Upper lobe of right lung (tissue), 1 donor: ENCODE measurements around the gene TRPM4. TPM values are rescaled to one million over a fixed set of nuclear protein-coding genes. Genes with fewer than 3 reads are reported as not detected.
"Not testable (repeated sequence)": the region's sequence is repeated elsewhere in the genome, so short reads cannot be mapped to it uniquely, and the experiment has no call there.

ENCODE experiments used
- ATAC-seq: fragments of 200-7000 bp; cut with Tn5 transposase; one replicate; pipeline ENCODE4 v1.9.1; 2020; ENCODE audit warnings: mild to moderate bottlenecking, moderate library complexity
- DNase-seq: peaks from one replicate; pipeline ENCODE4 v3.0.0-alpha.2; 2020
- H3K27ac ChIP-seq: fragments of 200-600 bp; one replicate; pipeline ENCODE4 v1.8.0; 2022
- H3K27me3 ChIP-seq: fragments of 200-600 bp; one replicate; pipeline ENCODE4 v1.8.0; 2022; ENCODE audit warnings: mild to moderate bottlenecking
- H3K36me3 ChIP-seq: fragments of 200-600 bp; one replicate; pipeline ENCODE4 v1.8.0; 2022
- H3K4me1 ChIP-seq: fragments of 200-600 bp; one replicate; pipeline ENCODE4 v1.8.0; 2022
- H3K4me3 ChIP-seq: fragments of 200-600 bp; one replicate; pipeline ENCODE4 v1.8.0; 2022; ENCODE audit warnings: mild to moderate bottlenecking
- H3K9me3 ChIP-seq: fragments of 200-600 bp; one replicate; pipeline ENCODE4 v1.8.0; 2022
- intact Hi-C: fragments of 100-400 bp; cut with DNase I; formaldehyde crosslinking; loops from one replicate; pipeline ENCODE4 v1.11.0; 2022
- total RNA-seq: library from RNA; stranded (reverse); fragmentation: NEBNext Ultra II Directional; extraction: Animal tissue kit (Norgen Biotek cat#: 25700); gene quantifications from one replicate; pipeline ENCODE4 v1.2.1, GENCODE V29; 2021
- TF ChIP-seq, protein P1 (sequence below): fragments of 200-600 bp; IDR thresholded peaks from one replicate; pipeline ENCODE4 v1.8.0; 2022; ENCODE audit warnings: antibody characterized with exemption
- donor health status: DM: no; HTN: yes; CAD: no; lungs with severe emphysema.

TRPM4 gene
- total RNA-seq, 1 donor from 2014 or later: 44.3 TPM

DNA sequence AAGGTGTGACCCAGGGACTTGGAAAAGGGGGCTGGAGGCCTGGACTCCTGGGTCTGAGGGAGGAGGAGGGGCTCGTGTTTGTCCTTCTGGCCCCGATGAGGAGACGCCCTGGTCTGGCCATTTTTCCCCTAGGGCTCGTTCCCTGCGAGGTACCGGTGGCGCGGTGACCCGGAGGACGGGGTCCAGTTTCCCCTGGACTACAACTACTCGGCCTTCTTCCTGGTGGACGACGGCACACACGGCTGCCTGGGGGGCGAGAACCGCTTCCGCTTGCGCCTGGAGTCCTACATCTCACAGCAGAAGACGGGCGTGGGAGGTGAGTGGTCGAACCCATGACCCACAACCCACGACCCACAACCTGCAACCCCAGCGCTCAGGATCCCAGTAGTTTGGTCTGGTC, 10.8 kb downstream of the TRPM4 start:
- TF ChIP-seq, protein P1, sequence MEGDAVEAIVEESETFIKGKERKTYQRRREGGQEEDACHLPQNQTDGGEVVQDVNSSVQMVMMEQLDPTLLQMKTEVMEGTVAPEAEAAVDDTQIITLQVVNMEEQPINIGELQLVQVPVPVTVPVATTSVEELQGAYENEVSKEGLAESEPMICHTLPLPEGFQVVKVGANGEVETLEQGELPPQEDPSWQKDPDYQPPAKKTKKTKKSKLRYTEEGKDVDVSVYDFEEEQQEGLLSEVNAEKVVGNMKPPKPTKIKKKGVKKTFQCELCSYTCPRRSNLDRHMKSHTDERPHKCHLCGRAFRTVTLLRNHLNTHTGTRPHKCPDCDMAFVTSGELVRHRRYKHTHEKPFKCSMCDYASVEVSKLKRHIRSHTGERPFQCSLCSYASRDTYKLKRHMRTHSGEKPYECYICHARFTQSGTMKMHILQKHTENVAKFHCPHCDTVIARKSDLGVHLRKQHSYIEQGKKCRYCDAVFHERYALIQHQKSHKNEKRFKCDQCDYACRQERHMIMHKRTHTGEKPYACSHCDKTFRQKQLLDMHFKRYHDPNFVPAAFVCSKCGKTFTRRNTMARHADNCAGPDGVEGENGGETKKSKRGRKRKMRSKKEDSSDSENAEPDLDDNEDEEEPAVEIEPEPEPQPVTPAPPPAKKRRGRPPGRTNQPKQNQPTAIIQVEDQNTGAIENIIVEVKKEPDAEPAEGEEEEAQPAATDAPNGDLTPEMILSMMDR: no peak
- intact Hi-C loops: no loop called here
- no peak for ATAC-seq
- H3K27ac ChIP-seq: no peak overlapping the region
- H3K36me3 ChIP-seq: peaks cover 47% of the 10 kb centered on the region
- no peaks in the 10 kb centered on the region for H3K9me3 ChIP-seq
- no peak for DNase-seq
- H3K4me1 ChIP-seq: peaks cover 14% of the 10 kb centered on the region
- H3K4me3 ChIP-seq: no peak overlapping the region
- H3K27me3 ChIP-seq: no peaks in the 10 kb centered on the region

DNA sequence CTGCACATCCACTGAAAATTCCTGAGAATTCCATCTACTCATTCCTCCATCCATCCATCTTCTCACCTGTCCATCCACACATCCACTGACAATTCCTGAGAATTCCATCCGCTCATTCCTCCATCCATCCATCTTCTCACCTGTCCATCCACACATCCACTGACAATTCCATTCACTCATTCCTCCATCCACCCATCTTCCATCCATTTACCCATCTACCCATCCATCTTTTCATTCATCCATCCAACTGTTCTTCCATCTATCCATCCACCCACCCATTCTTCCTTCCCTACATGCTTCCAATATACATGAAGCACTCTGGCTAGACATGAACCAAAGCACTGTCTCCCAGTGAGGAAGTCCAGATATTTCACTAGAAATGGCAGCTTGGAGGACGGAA, 15.6 kb downstream of the TRPM4 start:
- DNase-seq (no peak), ATAC-seq (no peak)
- Histone ChIP-seq H3K4me3 (no peak overlapping the region), H3K9me3 (no peaks in the 10 kb centered on the region), H3K27ac (no peak overlapping the region), H3K27me3 (no peaks in the 10 kb centered on the region), H3K4me1 (no peaks in the 10 kb centered on the region), H3K36me3 (peaks cover 54% of the 10 kb centered on the region)
- intact Hi-C loops: no loop called here
- TF ChIP-seq, protein P1: no peak

DNA sequence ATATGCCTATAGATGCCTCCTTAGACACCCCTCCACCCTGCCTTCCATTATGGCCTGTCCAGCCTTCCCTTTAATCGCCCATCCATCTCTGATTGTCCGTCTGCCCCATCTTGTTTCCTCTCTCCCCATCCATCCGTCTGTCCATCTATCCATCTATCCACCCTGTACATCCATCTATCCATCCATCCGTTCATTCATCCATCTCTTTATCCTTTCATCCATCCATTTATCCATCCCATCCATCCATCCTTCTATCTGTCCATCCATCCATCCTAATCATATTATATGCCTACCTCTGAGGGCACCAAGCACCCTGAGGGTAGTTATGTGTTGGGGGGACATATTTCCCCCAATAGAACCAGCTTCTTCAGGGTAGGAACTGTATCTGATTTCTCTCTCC, 23.1 kb downstream of the TRPM4 start:
- Histone ChIP-seq H3K4me1 (no peaks in the 10 kb centered on the region), H3K27ac (no peak overlapping the region), H3K9me3 (no peaks in the 10 kb centered on the region), H3K36me3 (no peaks in the 10 kb centered on the region), H3K27me3 (no peaks in the 10 kb centered on the region), H3K4me3 (no peak overlapping the region)
- intact Hi-C loops: no loop called here
- DNase-seq: no peak
- ATAC-seq: no peak
- TF ChIP-seq, protein P1: no peak

DNA sequence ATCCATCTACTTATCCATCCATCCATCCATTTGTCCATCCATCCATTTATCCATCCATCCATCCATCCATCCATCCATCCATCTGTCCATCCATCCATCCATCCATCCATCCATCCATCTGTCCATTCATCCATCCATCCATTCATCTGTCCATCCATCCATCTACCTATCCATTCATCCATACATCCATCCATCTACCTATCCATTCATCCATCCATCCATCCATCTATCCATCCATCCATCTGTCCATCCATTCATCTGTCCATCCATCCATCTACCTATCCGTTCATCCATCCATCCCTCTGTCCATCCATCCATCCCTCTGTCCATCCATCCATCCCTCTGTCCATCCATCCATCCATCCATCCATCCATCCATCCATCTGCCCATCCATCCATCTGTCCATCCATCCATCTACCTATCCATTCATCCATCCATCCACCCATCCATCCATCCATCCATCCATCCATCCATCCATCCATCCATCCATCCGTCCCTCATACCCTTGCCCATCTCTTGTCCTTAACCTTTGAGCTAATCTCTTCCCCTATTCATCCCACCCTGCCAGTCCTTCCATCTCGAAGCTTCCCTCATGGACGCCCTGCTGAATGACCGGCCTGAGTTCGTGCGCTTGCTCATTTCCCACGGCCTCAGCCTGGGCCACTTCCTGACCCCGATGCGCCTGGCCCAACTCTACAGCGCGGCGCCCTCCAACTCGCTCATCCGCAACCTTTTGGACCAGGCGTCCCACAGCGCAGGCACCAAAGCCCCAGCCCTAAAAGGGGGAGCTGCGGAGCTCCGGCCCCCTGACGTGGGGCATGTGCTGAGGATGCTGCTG, 24.6 kb downstream of the TRPM4 start:
- peaks cover 13% of the 10 kb centered on the region for H3K36me3 ChIP-seq
- peak; percentile 12 for ATAC-seq
- H3K9me3 ChIP-seq, H3K27me3 ChIP-seq, intact Hi-C loops, H3K4me3 ChIP-seq, H3K27ac ChIP-seq, H3K4me1 ChIP-seq: not testable (repeated sequence)
- peak; percentile 46 for DNase-seq

DNA sequence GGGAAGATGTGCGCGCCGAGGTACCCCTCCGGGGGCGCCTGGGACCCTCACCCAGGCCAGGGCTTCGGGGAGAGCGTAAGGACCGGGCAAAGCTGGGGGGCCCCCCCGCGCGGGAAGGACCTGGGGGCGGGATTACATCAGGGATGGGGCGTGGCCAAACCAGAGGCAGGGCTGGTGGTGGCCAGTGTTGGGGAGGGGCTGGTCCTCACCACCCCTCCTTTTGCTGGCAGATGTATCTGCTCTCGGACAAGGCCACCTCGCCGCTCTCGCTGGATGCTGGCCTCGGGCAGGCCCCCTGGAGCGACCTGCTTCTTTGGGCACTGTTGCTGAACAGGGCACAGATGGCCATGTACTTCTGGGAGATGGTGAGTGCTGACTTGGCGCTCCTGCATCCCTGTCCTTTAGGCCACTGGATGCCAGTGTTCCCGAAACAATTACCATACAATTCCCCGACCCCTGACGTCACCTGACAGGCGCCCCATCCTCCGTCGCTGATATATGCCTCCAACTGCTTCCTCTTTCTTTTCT, 25.3 kb downstream of the TRPM4 start:
- Histone ChIP-seq H3K27me3 (no peaks in the 10 kb centered on the region), H3K36me3 (peaks cover 15% of the 10 kb centered on the region), H3K4me3 (no peak overlapping the region), H3K4me1 (no peaks in the 10 kb centered on the region), H3K9me3 (no peaks in the 10 kb centered on the region), H3K27ac (no peak overlapping the region)
- DNase-seq (no peak), ATAC-seq (peak; percentile 39)
- TF ChIP-seq, protein P1: no peak
- intact Hi-C loops: no loop called here

DNA sequence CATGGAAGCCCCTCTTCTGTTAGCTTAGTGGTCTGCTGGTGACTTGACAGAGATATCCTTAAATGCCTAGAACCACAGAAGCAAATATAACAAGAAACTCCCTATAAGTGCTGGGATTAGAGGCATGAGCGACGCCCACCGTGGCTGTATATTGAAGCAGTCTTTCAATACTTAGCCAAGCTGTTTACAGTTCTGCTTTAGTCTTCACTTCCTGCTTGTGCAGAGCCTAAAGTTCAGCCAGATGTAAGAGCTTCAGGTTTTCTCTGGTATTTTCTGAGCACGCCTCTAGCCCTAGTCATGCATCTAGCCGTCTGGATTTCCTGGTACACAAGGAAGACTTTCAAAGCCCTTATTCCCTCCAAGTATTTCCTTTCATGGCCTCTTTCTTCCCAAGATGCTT, 28.5 kb downstream of the TRPM4 start:
- Histone ChIP-seq H3K27ac (no peak overlapping the region), H3K4me3 (no peak overlapping the region), H3K9me3 (no peaks in the 10 kb centered on the region), H3K27me3 (no peaks in the 10 kb centered on the region), H3K4me1 (peaks cover 7% of the 10 kb centered on the region), H3K36me3 (peaks cover 26% of the 10 kb centered on the region)
- no peak for ATAC-seq
- DNase-seq: no peak
- TF ChIP-seq, protein P1: no peak
- intact Hi-C loops: no loop called here
